ENCODE results near the gene ZNF397.

Gene ZNF397

DNA sequence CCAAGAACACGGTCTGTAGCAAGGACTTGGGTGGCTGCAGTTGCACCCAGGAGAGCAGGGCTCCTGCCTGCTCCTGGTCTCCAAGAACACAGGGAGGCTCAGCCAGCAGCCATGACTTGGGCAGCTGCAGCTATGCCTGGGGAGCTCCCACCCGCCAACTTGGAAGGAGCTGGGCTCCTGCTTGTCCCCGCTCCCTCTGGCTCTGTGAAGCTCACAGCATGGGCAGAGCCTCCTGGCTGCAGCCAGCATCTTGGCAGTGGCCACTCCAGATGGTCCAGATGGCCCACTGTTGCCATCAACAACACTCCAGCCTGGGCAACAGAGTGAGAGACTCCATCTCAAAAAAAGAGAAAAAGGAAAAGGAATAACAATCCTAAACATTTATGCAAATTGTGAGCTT lies 44.0 kb downstream of the ZNF397 start:
- Histone ChIP-seq H3K4me1 (peaks cover 11% of the 10 kb centered on the region), H3K4me3 (peak overlapping the region; percentile 2; the same call in 1 of the 2 replicates), H3K36me3 (peaks cover 28% of the 10 kb centered on the region), H3K27me3 (no peaks in the 10 kb centered on the region), H3K9me3 (peaks cover 35% of the 10 kb centered on the region), H3K4me2 (no peak overlapping the region), H3K27ac (no peak overlapping the region), H4K20me1 (no peaks in the 10 kb centered on the region), H3K9ac (no peak overlapping the region)
- TF ChIP-seq Cebpa-rat (IDR thresholded peaks at IDR 0.05), result no peak

GRCh38 chr18:35289293-35289692 lies 48.5 kb downstream of the ZNF397 start:
- peaks cover 29% of the 10 kb centered on the region for H3K36me3 ChIP-seq
- H3K9ac ChIP-seq, result peak overlapping the region; percentile 84
- TF ChIP-seq Cebpa-rat (IDR thresholded peaks at IDR 0.05), result no peak
- peaks cover 26% of the 10 kb centered on the region for H3K4me1 ChIP-seq
- H3K4me2 ChIP-seq, result peak overlapping the region; percentile 91
- peaks cover 22% of the 10 kb centered on the region for H3K9me3 ChIP-seq
- no peaks in the 10 kb centered on the region; the same call in 1 of the 2 replicates for H4K20me1 ChIP-seq
- H3K27ac ChIP-seq, result peak overlapping the region; percentile 83
- H3K4me3 ChIP-seq, result peak overlapping the region; percentile 75
- H3K27me3 ChIP-seq, result no peaks in the 10 kb centered on the region

- no peak for TF ChIP-seq Cebpa-rat (IDR thresholded peaks at IDR 0.05)
- peaks cover 18% of the 10 kb centered on the region for H3K9me3 ChIP-seq
Observed at GRCh38 chr18:35289727-35290093, 48.9 kb downstream of the ZNF397 start.

DNA sequence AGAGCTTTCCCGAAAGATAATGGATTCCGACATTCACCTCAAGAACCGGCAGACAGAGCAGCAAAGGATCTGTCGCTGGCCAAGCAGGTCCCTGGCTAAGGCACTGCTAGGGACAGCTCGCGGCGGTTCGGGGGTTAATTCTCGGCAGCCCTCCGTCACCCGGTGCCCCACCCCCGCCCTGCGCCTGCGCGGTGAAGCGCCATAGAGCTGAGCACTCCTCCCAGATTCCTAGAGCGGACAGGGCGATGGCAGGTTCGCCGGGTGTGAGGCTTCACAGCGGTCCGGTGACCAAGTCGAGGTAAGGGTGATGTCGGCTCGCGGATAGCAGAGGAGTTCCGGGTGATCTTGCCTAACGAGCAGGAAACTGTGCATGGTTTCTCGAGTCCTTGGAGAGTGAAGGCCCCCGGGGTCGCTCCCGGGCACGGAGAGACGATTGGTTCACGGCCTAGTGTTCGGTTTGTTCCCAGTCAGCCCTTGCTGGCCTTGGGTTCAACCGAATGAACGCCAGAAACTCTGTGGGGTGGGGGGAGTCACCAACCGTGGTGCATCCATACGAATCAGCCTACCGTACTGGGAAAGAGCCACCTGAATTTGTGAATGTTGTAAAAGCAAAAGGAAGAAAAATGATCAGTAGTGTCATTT lies 49.4 kb downstream of the ZNF397 start, which contains the start of gene ZSCAN30:
Gene ZSCAN30 (minus strand): TSS at position 136 of the 642 bp plus-strand sequence. CDS start 25,877 bp downstream, outside the sequence.
- peak within 1 kb of the TSS; percentile 84 for H3K9ac ChIP-seq
- no peaks in the 10 kb centered on the region; the same call in 1 of the 2 replicates for H4K20me1 ChIP-seq
- peak within 1 kb of the TSS; percentile 75 for H3K4me3 ChIP-seq
- H3K4me1 ChIP-seq, result peaks cover 26% of the 10 kb centered on the region
- H3K36me3 ChIP-seq, result peaks cover 30% of the 10 kb centered on the region
- peak within 1 kb of the TSS; percentile 91 for H3K4me2 ChIP-seq
- peak within 1 kb of the TSS; percentile 83 for H3K27ac ChIP-seq
- H3K9me3 ChIP-seq, result peaks cover 20% of the 10 kb centered on the region
- no peak for TF ChIP-seq Cebpa-rat (IDR thresholded peaks at IDR 0.05)
- no peaks in the 10 kb centered on the region for H3K27me3 ChIP-seq

More at GRCh38 chr18:35289727-35290093, 48.9 kb downstream of the ZNF397 start:
- Histone ChIP-seq H3K27ac (peak overlapping the region; percentile 83), H4K20me1 (no peaks in the 10 kb centered on the region; the same call in 1 of the 2 replicates), H3K27me3 (no peaks in the 10 kb centered on the region), H3K4me2 (peak overlapping the region; percentile 91), H3K4me1 (peaks cover 26% of the 10 kb centered on the region), H3K4me3 (peak overlapping the region; percentile 75), H3K36me3 (peaks cover 29% of the 10 kb centered on the region), H3K9ac (peak overlapping the region; percentile 84)

DNA sequence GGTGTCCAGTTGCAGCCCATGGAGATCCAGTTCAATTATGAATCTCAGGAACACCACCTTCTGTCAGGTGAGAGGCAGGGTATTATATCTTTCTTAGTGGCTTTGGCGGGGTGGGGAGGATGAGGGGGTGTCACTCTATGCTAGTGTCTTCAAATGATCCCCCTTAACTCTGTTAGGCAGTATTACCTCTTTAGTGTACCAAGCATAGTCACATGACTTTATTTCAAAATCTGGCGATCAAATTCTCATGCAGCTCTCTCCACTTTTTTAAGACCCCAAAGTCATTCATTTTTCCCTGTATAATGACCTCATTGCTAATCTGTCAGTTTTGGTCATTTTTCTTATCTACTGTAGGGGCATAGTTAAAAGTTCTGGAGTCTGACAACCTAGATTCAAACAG lies 50.3 kb downstream of the ZNF397 start:
- Histone ChIP-seq H3K9me3 (peaks cover 26% of the 10 kb centered on the region), H3K4me1 (peaks cover 26% of the 10 kb centered on the region), H3K4me2 (peak overlapping the region; percentile 91), H3K27ac (peak overlapping the region; percentile 83; the same call in 1 of the 2 replicates), H4K20me1 (no peaks in the 10 kb centered on the region; the same call in 1 of the 2 replicates), H3K27me3 (no peaks in the 10 kb centered on the region), H3K4me3 (peak overlapping the region; percentile 75), H3K36me3 (peaks cover 40% of the 10 kb centered on the region), H3K9ac (peak overlapping the region; percentile 84)
- TF ChIP-seq Cebpa-rat (IDR thresholded peaks at IDR 0.05), result no peak

GRCh38 chr18:35296060-35296459 lies 55.2 kb downstream of the ZNF397 start:
- peaks cover 82% of the 10 kb centered on the region for H3K36me3 ChIP-seq
- H3K4me1 ChIP-seq, result peaks cover 11% of the 10 kb centered on the region

DNA sequence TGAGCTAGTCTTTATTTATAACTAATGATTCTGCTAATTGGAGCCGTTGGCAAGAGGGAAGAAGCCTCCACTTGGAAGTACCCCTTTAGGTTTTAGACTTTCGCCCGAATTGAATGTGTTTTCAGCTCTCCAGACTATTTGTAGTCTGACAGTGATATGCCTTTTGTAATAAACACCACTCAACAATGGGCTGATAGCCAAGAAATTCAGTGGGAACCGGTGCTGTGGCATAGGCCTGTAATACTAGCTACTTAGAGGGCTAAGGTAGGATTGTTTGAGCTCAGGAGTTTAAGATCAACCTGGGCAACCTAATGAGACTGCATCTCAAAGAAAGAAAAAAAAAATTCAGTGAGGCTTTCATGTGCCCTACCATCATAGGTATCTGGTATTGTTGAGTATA lies 62.8 kb downstream of the ZNF397 start:
- Histone ChIP-seq H3K9me3 (peaks cover 99% of the 10 kb centered on the region), H3K4me3 (peak overlapping the region; percentile 8; the same call in 1 of the 2 replicates), H3K36me3 (peaks cover 93% of the 10 kb centered on the region), H3K4me2 (no peak overlapping the region), H4K20me1 (no peaks in the 10 kb centered on the region), H3K27ac (no peak overlapping the region), H3K9ac (no peak overlapping the region), H3K27me3 (no peaks in the 10 kb centered on the region), H3K4me1 (no peaks in the 10 kb centered on the region)
- no peak for TF ChIP-seq Cebpa-rat (IDR thresholded peaks at IDR 0.05)

More at GRCh38 chr18:35296060-35296459, 55.2 kb downstream of the ZNF397 start:
- no peaks in the 10 kb centered on the region for H3K27me3 ChIP-seq
- H4K20me1 ChIP-seq, result no peaks in the 10 kb centered on the region; the same call in 1 of the 2 replicates
- TF ChIP-seq Cebpa-rat (IDR thresholded peaks at IDR 0.05), result no peak
- H3K9me3 ChIP-seq, result peaks cover 57% of the 10 kb centered on the region
- no peak overlapping the region for H3K9ac ChIP-seq
- H3K4me3 ChIP-seq, result no peak overlapping the region
- no peak overlapping the region for H3K4me2 ChIP-seq
- H3K27ac ChIP-seq, result no peak overlapping the region

DNA sequence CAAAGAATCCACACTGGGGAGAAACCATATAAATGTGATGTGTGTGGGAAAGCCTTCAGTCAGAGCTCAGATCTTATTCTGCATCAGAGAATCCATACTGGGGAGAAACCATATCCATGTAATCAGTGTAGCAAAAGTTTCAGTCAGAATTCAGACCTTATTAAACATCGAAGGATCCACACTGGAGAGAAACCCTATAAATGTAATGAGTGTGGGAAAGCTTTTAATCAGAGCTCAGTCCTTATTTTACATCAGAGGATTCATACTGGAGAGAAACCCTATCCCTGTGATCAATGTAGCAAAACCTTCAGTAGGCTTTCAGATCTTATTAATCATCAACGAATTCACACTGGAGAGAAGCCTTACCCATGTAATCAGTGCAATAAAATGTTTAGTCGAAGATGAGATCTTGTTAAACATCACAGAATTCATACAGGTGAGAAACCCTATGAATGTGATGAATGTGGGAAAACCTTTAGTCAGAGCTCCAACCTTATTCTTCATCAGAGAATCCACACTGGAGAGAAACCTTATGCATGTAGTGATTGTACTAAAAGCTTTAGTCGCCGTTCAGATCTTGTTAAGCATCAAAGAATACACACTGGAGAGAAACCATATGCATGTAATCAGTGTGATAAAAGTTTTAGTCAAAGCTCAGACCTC lies 65.9 kb downstream of the ZNF397 start:
- Histone ChIP-seq H3K9ac (no peak overlapping the region), H3K27me3 (no peaks in the 10 kb centered on the region), H3K36me3 (peaks cover 85% of the 10 kb centered on the region), H3K9me3 (peaks cover 99% of the 10 kb centered on the region), H4K20me1 (no peaks in the 10 kb centered on the region), H3K27ac (no peak overlapping the region), H3K4me1 (no peaks in the 10 kb centered on the region), H3K4me2 (no peak overlapping the region), H3K4me3 (0 out of 2 replicates have a peak overlapping the region, but pooled peaks have one; percentile 34)
- TF ChIP-seq Cebpa-rat (IDR thresholded peaks at IDR 0.05), result no peak

Measured in BLaER1 (cell line).